ENCODE measurements around the gene VANGL1.

VANGL1 gene

GRCh38 chr1:115705963-115706362 is 64.2 kb downstream of the VANGL1 start:
- no peak for DNase-seq

GRCh38 chr1:115706587-115707425 is 65.0 kb downstream of the VANGL1 start:
- no peak for DNase-seq

- no peak for DNase-seq
These were observed 69.3 kb downstream of the VANGL1 start for GRCh38 chr1:115710859-115711624.

- DNase-seq: no peak
These were observed 71.3 kb downstream of the VANGL1 start for GRCh38 chr1:115712911-115713609.

- DNase-seq: no peak
These were observed 72.1 kb downstream of the VANGL1 start for GRCh38 chr1:115713906-115714305.

- DNase-seq: no peak
These were observed 72.9 kb downstream of the VANGL1 start for GRCh38 chr1:115714572-115715141.

- peak; percentile 12 to 21 for DNase-seq
These were observed 75.8 kb downstream of the VANGL1 start for GRCh38 chr1:115717541-115717940.

GRCh38 chr1:115718011-115718754 is 76.4 kb downstream of the VANGL1 start:
- no peak for DNase-seq

GRCh38 chr1:115719285-115719684 is 77.5 kb downstream of the VANGL1 start:
- DNase-seq: no peak

GRCh38 chr1:115722221-115722620 is 80.5 kb downstream of the VANGL1 start:
- DNase-seq: no peak

GRCh38 chr1:115723756-115724155 is 82.0 kb downstream of the VANGL1 start:
- no peak for DNase-seq

- DNase-seq: no peak
These were observed 83.8 kb downstream of the VANGL1 start for GRCh38 chr1:115725600-115725999.

- DNase-seq: no peak
These were observed 84.4 kb downstream of the VANGL1 start for GRCh38 chr1:115726161-115726560.

- DNase-seq: no peak
These were observed 84.8 kb downstream of the VANGL1 start for GRCh38 chr1:115726570-115726969.

- DNase-seq: no peak
These were observed 86.0 kb downstream of the VANGL1 start for GRCh38 chr1:115727706-115728249.

GRCh38 chr1:115728341-115728740 is 86.6 kb downstream of the VANGL1 start:
- no peak for DNase-seq

GRCh38 chr1:115729756-115730155 is 88.0 kb downstream of the VANGL1 start:
- no peak for DNase-seq

- DNase-seq: no peak
These were observed 90.5 kb downstream of the VANGL1 start for GRCh38 chr1:115732316-115732715.

GRCh38 chr1:115740811-115741210 is 99.0 kb downstream of the VANGL1 start:
- no peak for DNase-seq

- no peak for DNase-seq
These were observed 103.0 kb downstream of the VANGL1 start for GRCh38 chr1:115744646-115745275.

- DNase-seq: no peak
These were observed 104.4 kb downstream of the VANGL1 start for GRCh38 chr1:115746021-115746690.

Data from hippocampal formation (tissue), 2 donors.